Ramos (cell line): ENCODE data around the gene PSMC5.

Experiments used
- in situ Hi-C: fragments of 300-500 bp; cut with MboI; formaldehyde crosslinking; loops from one replicate; pipeline ENCODE4 v1.14.3; 2022; ENCODE audit warnings: low sequenced_read_pairs; ENCODE audit not compliant: unreplicated experiment

PSMC5 gene

DNA sequence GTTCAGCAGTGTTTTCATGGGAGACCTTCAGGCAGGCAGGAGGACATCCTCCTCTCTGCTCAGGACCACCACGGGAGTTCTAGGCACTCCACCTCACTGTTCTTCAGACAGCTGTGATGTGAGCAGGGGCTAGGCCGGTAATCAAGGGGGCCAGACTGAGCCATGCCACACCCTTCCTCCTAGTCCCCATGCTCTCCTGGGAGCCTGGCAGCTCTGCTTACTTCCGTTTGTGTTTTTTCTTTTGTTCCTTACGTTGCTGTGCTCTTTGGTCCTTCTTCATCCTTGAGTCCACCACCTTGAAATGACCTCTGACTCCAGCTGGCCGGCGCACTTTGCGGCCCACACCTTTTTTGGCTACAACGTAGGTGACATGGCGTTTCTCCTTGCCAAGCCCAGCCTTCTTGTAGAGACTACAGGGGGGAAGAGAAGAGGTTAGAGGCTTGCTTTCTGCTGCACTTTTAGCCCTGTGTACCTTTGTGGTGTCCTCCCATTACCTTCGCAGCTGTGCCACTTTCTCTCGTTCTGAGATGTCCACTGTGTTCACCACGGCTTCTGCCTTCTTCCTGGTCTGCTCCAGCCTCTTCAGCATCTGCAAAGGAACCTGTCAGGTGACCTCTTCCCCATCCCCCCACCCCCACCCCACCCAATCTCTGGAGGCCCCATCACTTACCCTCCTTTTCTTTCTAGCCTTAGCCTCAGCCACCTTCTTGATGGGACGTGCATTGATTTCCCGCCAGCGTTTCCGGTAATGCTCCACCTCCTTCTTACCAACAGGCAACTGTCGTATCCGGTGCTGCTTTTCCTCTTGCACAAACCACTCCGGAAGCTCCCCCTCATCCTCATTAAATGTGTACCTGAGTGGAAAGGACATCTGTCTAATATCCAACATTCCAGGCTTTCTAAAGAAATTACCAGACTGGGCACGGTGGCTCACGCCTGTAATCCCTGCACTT is 7.4 kb upstream of the PSMC5 start:
- in situ Hi-C loops, result no loop called here

DNA sequence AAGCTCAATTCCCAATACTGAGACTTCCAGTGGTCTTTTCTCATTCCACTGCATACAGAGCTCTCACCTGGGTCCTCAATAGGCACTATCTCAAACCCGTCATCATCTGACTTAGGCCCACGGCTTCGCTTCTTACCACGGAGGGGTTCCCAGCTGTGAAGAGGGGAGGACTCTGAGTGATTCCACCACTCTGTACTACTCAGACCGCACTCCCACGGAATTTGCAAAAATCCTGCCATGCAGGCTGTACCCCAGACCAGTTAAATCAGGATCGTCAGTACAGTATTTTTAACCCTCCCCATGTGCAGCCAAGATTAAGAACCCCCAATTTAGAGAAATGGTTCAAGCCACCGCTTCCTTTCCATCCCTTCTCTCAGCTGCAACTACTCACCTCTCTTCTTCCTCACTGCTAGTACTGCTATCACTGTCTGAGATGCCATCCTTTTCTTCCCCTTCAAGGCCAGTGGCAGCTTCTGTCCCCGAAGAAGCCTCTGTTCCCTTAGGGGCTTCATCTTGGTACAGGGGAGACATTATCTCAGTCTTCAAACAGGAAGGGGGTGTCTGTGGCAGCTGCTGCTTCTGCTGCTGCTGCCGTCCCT is 6.2 kb upstream of the PSMC5 start:
- in situ Hi-C loops, result no loop called here

GRCh38 chr17:63821804-63822203 is 5.4 kb upstream of the PSMC5 start:
- in situ Hi-C loops, result no loop called here

DNA sequence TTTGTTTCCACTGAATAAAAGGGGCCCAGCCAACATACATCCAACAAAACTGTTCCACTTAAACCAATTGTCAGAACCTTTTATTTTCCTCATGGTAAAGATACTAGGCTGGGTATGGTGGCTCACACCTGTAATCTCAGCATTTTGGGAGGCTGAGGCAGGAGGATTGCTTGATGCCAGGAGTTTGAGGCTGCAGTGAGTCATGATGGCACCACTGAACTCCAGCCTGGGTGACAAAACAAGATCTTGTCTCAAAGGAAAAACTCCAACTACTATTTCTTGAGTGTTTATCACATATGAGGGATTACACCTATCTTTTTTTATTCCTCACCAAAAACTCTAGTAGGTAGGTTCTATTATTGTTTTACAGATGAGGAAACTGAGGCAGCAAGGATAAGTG is 4.7 kb upstream of the PSMC5 start:
- in situ Hi-C loops, result no loop called here

DNA sequence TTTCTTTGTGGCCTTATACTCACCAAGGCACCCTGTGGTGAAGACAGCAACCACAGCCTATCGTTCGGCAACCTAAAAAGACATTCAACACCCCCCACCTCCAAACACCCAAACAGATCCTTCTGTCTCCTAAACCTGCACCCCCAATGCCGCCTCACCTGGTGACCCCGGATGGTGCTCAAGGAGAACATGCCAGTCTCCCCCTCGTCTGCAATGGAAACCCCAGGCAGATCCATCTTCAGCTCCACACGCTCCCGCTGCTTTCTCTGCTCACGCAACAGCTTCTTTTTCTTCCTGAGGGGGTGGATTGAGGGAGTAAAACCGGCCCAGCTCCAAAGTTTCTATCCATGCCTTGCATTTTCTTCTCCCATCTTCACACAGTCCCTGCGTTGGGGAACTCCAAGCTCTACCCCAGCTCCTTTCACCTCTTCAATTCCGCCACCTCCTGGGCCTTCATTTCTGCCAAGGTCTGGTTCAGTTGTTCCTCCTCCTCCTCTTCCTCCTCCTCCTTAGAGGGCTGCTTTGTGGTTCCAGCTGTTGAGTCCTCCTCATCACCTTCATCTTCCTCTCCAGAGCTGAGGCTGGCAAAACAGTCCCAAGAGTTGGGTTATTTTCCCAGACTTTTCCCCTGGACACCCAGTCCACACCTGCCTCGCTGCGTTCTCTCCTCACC is 3.4 kb upstream of the PSMC5 start:
- in situ Hi-C loops, result no loop called here

DNA sequence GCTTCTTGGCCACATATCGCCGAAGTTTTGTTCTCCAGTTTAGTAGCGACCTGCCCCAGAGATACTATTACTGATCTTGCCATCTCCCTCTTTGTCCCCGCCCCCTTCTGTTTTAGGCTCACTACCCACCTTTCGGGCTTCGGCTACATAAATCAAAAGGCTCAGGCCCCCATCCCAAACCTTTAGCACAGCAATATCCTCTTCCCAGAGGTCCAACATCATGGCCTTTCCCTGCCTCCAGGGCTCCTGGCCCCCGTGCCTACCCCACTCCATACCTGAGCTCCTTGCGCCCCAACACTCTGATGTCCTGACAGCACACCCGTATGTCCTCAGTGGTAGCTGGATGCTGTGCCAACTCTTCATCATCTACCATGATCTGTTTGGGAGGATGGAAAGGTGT is 2.9 kb upstream of the PSMC5 start:
- in situ Hi-C loops, result no loop called here

GRCh38 chr17:63826468-63827001 is 696 bp upstream of the PSMC5 start:
- in situ Hi-C loops, result no loop called here

GRCh38 chr17:63827801-63828221 is 580 bp downstream of the PSMC5 start:
- in situ Hi-C loops, result no loop called here

- in situ Hi-C loops, result no loop called here
Observed at GRCh38 chr17:63828936-63829335, 1.7 kb downstream of the PSMC5 start.

- in situ Hi-C loops, result no loop called here
Observed at GRCh38 chr17:63830278-63830677, 3.0 kb downstream of the PSMC5 start.

DNA sequence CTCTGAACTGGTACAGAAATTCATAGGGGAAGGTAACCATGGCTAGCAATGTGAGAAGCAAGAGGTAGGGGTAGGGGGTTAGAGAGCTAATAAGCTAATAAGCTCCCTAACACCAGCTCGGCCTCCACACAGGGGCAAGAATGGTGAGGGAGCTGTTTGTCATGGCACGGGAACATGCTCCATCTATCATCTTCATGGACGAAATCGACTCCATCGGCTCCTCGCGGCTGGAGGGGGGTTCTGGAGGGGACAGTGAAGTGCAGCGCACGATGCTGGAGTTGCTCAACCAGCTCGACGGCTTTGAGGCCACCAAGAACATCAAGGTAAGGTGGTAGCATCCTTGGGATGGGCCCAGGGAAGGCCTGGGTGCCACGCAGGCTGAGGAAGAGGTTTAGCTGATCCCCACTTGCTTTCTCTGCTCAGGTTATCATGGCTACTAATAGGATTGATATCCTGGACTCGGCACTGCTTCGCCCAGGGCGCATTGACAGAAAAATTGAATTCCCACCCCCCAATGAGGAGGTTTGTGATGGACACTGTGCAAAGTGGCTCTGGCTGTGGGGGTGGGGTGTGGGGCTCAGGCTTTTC is 3.8 kb downstream of the PSMC5 start:
- in situ Hi-C loops, result no loop called here

DNA sequence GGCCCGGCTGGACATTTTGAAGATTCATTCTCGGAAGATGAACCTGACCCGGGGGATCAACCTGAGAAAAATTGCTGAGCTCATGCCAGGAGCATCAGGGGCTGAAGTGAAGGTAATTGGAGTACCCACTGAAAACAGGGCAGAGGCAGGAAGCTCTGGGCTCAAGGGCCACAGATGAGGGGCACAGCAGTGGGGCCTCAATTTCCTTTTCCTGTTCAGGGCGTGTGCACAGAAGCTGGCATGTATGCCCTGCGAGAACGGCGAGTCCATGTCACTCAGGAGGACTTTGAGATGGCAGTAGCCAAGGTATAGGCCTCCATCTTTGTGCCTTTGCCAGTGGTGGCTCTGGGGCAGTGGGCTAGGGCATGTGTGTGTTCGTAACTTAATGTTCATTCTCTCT is 4.3 kb downstream of the PSMC5 start:
- in situ Hi-C loops, result no loop called here

DNA sequence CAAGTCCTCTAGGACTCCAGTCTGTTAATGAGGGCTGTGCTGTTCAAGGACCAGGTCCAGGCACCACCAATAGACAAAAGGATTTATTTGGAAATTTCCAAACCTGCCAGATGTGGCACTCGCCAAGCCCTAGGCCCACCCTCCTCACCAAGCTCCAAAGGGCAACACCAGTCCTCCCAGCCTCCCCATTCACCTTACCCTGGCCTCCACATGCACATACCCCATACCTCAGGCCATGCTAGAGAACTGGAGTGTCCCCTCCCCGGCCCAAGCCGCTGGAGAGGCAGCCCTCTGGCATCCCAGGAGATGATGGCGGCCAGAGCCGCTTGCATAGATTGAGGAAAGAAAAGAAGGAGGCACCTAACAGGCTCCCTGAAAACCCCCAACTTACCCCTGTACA is 4.8 kb downstream of the PSMC5 start:
- in situ Hi-C loops, result no loop called here

GRCh38 chr17:63832455-63832854 is 5.2 kb downstream of the PSMC5 start:
- in situ Hi-C loops, result no loop called here

DNA sequence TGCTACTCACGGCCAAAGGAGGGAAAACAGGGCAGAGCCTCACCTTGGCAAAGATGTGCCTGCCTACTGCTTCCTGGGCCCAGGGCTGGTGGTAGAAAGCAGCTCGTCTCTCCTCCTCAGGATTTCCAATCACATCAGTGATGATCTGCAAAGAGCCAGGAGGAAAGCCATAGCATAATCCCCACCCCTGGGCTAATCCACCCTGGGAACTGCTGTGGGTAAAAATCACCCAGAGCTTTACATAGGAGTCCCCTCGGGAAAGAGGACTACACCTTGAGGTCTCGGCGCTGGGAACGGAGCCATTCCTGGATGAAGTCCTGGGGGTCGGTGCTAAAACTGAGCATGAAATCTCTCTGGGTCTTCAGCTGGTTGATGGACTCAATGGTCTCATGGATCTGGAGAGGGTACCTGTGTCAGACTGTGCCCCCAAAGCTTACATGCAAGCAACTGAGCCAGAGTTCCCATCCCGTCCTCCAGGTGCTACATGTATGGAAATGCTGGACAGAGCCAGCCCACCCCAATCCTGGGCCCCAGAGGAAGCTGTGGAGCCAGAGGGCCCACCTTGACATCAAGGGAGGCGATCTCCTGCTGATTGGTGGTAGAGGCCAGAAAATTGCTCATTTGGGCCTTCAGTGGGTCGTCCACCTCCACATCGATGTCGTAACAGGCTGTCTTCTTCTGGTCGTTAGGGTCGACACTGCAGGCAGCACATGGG is 6.0 kb downstream of the PSMC5 start:
- in situ Hi-C loops, result no loop called here

DNA sequence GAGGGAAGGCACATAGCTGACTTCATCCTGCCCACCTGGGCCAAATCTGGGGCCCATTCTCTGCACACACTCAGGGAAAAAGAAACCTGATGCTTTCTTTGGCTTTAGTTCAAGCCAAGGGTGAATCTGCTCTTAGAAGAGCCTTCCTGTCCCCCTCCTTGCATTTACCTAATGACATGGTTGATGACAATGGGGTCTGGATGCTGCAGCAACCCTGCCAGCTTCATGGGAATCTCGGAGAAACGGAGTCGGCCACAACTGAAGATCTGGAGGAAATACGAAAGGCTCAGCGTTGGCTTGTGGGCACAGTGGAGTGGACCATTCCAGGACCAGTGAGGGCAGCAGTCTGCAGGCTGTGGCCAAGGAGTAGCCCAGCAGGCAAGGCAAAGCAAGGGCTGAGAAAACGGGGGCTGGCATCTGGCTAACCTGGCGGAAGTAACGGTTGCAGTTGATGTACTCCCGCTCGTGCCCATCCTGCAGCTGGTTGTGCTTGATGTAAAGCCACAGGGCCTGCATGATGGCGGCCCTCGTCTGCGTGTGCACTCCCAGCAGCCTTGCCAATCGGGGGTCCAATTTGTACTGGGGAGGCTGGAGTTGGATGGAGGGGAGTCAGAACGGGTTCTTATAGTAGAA is 6.6 kb downstream of the PSMC5 start:
- in situ Hi-C loops, result no loop called here

DNA sequence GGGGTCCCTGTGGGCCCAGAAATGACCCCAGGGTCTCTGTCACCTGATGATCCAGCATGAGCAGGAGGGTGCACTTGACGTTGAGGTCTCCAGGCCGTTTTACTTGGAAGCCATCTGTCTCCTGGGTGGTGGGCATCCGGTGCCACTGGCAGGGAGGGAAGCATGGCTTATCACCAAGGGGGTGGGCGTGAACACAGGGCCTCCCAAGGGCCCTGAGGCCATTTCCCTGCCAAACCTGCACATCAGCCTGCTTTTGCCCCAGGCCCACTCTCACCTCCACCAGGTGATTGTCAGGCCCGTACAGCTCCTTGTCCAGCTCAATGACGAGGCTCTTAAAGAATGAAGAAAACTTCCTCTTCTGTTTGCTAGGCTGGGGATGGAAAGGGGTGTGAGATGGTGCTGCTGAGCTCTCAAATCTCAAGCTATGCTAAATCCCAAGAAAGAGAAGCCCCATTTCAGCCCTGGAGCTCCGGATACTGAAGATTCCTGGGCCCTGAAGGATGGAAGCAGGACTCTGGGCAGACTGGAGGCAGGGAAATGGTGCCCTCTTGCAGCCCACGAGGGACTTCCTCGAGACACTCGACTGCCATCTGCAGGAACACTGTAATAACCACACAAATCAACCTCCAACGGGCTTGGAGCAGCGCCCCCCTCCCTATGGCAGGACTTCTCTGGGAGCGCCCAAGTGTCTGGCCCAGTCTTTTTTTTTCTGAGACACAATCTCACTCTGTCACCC is 7.4 kb downstream of the PSMC5 start:
- in situ Hi-C loops, result no loop called here

DNA sequence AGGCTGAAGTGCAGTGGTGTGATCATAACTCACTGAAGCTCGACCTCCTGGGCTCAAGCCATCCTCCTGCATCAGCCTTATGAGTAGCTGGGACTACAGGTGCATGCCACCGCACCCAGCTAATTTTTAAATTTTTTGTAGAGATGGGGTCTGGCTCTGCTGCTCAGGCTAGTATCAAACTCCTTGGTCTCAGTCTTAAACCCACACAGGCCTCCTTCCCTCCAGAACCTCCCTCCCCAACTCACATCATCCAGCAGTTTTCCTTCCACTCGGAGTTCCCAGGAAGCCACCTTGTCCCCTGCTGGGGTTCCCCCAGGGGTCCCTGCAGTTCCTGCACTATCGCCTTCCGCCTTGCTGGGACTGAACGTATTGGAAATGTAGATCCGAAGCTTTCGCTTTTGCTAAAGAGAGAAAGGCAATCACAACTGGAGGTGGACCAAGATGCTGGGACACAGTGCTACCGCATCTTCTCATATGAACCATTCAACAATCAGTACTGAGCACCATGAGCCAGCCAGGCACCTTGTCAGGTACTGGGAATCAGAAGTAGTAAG is 8.0 kb downstream of the PSMC5 start:
- in situ Hi-C loops, result no loop called here

GRCh38 chr17:63836811-63837210 is 9.6 kb downstream of the PSMC5 start:
- in situ Hi-C loops, result no loop called here
